Retina (tissue), 1 donor: ENCODE results near the gene ENKD1.
"Not testable (repeated sequence)": the region's sequence is repeated elsewhere in the genome, so short reads cannot be mapped to it uniquely, and the experiment has no call there.

ENCODE experiments used
- DNase-seq: peaks from one replicate; pipeline ENCODE4 v3.0.0-alpha.2; 2016

ENKD1 gene, protein sequence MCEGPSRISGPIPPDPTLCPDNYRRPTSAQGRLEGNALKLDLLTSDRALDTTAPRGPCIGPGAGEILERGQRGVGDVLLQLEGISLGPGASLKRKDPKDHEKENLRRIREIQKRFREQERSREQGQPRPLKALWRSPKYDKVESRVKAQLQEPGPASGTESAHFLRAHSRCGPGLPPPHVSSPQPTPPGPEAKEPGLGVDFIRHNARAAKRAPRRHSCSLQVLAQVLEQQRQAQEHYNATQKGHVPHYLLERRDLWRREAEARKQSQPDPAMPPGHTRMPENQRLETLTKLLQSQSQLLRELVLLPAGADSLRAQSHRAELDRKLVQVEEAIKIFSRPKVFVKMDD

DNA sequence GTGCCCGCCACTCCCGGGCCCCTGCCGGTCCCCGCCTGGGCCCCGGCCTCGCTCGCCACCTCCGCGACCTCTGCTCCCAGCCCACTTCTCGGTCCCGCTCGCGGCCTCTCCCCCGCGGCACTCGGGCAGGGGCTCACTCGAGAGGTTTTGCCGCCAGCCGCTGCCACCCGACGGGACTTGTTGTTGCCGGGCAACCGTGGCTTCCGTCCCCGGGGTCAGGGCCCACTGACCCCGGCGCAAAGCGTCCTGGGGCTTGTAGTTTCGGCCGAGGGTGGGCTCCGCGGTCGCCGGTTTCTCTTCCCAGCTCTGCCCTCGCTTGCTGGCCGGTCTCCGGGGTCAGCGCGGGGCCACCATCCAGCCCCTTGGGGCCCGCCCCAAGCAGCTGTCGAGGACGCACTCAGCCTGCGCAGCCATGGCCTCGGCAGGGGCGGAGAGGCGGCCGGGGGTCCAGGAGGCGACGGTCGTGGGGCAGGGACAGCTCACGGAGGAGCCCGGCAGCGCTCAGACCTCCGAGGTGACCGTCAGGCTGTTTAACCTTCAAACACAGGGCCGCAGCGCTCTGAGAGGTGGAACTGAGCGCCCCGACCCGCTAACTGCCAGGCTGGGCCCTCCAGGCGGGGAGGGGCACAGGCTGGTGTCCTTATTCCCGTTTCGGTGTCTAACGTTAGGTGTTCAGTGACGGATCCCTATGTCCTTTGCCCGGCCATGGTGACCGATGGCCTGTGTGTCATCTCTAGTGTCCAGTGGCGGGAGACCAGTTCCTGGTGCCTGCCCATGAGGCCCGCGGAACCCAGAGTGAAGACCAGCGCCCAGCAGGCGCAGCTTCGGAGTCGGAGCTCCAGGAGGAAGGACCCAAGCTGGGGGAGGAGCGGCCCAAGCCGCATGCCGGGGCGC is at the start of gene ENKD1, which contains the start of gene C16orf86:
Gene ENKD1 (minus strand): TSS at position 192 of the 894 bp plus-strand sequence. CDS start 308 bp downstream, outside the sequence.
Gene C16orf86 (plus strand): TSS at position 256 of the 894 bp plus-strand sequence. CDS start 157 bp downstream, at position 413.
- DNase-seq = peak; percentile 94

DNA sequence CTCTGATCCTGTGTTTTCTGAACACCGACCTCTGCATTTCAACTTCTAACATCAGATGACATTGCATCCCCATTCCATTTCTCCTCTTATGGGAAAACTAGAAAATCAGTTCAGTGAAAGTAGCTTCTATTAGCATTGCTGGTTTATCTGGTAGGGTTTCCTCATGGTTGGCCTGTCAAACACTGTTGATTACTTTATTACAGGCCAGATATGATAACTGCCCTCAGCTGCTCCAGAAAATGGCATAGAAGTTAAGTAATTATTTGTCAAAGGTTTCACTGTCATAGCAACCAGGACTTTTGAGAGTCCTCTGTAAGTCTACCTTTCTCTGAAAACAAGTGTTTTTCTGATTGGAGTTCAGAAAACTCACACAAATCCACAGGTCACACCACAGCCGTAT is 49.5 kb upstream of the ENKD1 start:
- no peak for DNase-seq

DNA sequence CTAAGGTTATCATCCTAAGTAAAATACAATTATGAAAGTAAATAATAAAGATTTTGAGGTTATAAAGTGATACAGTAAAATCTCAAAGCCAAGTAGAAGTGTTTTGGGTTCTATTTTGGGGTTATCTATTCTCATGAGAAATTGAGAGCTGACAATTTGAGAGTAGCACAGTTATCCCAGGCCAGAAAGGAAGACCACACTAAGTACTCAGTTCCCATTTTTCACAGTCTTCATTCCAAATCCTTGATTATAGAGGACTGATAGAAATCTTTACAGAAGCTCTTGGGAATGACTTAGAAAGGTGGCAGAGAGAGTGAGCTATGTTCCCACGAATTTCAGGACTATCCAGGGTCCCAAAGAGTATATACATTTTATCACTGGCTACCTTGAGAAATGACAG is 48.0 kb upstream of the ENKD1 start:
- DNase-seq = no peak

- DNase-seq = no peak
Measured at GRCh38 chr16:67713647-67714273, 47.2 kb upstream of the ENKD1 start.

DNA sequence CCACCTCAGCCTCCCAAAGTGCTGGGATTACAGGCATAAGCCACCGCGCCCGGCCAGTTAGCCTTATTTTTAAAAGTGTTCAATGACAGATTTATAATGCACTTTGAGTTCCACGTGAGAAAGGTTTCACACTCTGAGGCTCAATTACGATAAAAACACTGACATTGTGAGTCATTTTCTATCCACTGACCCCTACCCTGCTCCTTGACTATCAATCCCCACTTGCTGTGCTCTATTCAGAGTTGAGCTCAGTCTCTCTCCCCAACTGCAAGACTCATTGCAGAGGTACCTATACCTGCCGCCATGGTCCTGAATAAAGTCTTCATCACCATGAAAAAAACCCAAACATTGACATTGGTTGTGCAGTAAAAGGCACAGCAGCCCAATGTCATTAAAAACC is 44.1 kb upstream of the ENKD1 start:
- DNase-seq = no peak

GRCh38 chr16:67709050-67709449 is 42.5 kb upstream of the ENKD1 start:
- no peak for DNase-seq

GRCh38 chr16:67708368-67708771 is 41.8 kb upstream of the ENKD1 start:
- no peak for DNase-seq

GRCh38 chr16:67707790-67708189 is 41.2 kb upstream of the ENKD1 start:
- DNase-seq = no peak

GRCh38 chr16:67707210-67707609 is 40.7 kb upstream of the ENKD1 start:
- DNase-seq = no peak

- no peak for DNase-seq
Measured at GRCh38 chr16:67704110-67704509, 37.6 kb upstream of the ENKD1 start.

DNA sequence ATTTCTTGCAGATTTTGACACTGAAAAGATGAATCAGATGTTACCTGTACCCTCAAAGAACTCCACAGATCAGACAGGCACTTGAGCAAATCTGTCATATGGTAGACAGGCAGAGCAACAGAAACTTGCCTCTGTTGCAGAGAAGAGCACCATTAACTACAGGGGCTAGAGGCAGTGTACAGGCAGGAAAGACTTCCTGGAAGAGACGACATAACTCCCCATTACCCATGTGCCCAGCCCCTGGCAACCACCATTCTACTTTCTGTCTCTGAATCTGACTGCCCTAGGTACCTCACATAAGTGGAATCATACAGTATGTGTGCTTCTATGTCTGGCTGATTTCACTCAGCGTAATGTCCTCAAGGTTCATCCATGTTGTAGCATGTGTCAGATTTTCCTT is 37.1 kb upstream of the ENKD1 start:
- no peak for DNase-seq

- DNase-seq = no peak
Measured at GRCh38 chr16:67702130-67702529, 35.6 kb upstream of the ENKD1 start.

GRCh38 chr16:67701420-67701819 is 34.9 kb upstream of the ENKD1 start:
- peak; percentile 13 for DNase-seq

- no peak for DNase-seq
Measured at GRCh38 chr16:67699265-67699664, 32.7 kb upstream of the ENKD1 start.

DNA sequence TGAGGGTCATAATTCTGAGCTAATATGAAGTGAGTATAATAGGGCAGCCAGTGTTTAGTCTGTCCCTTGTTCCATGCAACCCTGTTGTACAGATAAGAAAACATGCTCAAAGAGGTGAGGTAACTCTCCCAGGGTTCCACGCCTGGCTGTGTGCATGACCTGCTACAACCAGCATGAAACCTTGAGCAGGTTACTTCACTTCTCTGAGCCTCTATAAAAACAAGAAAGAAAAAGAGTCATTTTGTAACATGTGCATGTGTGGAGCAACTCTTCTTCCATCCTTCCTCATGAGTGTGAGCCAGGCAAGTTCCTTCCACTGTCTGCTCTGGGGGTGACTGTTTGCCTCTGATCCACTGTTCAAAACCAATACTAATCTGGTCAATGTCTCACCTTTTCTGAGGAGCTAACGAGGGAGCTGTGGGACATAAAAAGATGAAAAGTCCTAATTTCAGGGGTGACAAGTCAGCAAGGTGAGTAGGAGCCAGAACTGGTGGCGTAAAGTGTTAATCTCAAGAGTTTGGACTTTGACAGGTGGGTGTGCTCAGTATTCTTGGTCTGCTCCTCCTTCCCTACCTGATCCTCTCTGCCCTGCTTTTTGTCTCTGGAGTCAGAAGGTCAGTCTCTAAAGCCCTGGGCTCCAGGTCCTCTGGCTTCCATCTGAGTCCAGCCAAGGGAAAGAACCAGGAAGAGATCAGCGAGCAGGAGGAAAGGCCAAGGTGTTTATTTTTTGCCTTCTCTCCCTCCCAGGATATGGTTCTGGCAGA is 31.1 kb upstream of the ENKD1 start:
- DNase-seq = no peak

GRCh38 chr16:67694611-67695010 is 28.1 kb upstream of the ENKD1 start:
- no peak for DNase-seq

- DNase-seq = not testable (repeated sequence)
Measured at GRCh38 chr16:67693517-67694285, 27.2 kb upstream of the ENKD1 start.

- no peak for DNase-seq
Measured at GRCh38 chr16:67685388-67686112, 19.0 kb upstream of the ENKD1 start.

- DNase-seq = no peak
Measured at GRCh38 chr16:67683767-67684166, 17.2 kb upstream of the ENKD1 start.

DNA sequence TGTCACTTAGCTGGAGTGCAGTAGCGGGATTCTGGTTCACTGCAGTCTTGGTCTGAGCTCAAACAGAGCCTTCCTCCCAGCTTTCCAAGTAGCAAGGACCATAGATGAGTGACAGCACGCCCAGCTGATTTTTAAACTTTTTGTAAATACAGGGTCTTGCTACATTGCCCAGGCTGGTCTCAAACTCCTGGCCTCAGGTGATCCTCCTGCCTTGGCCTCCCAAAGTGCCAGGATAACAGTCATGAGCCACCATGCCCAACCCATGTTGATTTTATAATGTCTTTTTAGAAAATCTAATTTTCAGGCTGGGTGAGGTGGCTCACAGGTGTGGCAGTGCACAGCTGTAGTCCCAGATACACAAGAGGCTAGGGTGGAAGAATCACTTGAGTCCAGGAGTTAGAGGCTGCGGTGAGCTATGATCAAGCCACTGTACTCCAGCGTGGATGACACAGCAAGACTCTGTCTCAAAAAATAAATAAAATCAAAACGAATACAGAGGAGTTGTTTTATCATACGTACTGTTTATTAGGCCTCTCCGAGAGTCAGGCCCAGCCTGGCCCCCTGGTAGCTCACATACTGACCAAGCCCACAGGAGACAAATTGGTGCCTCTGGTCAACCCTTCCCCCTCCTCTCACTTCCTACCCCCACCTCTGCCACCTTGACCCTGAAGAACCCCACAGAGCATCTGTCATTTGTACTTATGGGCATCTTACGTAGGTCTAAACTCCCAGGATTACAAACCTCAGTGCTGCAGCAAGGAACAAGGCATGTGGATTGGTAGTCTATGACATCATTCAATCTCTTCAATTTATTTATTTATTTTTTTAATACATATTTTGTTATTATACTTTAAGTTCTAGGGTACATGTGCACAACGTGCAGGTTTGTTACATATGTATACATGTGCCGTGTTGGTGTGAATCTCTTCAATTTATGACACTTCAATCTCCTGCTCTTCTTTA is 13.7 kb upstream of the ENKD1 start:
- no peak for DNase-seq
